ENCODE results near the gene MYOM1.

Gene MYOM1

DNA sequence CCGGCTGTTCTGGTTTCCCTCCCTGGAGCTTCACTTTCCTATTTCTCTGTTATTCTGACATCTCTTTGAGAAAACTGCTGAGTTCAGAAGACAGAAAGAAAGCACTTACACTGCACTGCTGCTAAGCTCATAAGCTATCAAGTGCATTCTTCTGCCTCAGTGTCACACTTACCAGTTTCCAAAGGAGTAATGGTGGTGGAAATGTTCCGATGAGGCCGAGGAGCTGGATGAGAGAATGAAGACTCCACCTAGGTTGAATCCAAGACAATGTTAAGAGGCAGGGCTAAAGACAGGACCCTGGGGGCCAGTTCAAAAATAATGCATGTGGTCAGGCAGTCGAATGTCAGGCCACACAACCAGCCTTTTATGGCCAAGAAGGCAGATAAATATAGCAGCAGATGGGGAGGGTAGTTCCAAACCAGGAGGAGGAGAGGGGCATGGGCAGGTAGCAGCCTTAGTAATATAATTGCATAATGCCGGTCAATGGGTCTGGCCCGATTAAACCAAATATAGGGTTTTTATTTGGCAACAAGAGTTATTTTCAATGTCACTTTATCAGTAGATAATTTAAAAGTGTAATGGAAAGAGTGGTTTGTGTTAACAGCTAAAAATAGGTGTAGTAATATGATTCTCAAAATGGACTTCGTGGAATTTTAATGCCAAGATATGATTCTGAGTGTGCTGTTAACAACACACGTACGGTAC is at the start of gene MYOM1:
TSS of gene MYOM1 (minus strand) at position 338 of the 705 bp plus-strand sequence. CDS start 4,745 bp downstream, outside the sequence.
- no peak for DNase-seq

DNA sequence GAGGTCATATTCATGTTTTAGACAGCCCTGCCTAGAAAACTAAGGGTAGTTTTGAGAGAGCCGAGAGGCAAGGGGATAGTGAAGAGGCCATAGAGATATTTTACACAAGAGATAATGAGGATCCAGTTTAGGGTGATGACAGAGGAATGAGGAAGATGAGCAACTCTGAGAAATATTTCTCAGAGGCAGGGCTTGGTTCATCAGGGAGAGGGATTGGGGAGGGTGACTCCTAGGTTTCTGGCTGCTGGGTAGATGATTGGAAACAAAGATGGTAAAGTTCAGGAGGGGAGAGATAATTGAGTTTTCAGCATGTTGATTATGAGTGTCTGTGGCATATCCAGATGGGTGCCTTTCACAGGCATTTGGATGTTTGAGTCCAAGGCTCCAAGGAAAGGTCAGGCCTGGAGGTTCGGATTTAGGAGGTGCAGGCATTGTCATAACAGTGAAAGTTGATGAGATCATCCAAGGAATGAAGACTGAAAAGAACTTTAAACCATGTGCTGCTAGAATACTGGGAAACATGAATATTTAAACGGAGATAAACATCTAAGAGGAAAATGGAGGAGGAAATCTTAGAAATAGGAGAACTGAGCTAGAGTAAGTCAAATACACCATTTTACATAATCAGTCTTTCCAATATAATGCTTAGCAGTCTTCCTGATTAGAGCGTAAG is 49.6 kb upstream of the MYOM1 start:
- DNase-seq, result no peak

DNA sequence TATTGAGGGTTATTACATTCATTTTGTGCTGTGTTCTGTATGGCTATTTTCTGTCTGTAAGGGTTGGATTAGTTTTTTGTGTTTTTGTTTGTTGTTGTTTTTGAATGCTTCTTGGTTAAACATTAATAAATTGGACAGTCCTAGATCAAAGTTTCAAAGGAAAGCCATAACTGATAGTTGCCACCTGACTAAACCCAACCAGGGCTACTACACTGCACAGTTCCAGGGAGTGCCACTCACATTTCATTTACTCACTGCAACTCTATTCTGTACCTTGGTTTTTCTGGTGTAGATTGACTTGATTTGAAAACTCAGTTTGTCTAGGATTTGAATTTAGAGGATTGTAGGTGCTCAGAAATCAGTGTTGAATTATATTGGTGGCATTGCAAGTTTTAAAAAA is 48.5 kb upstream of the MYOM1 start:
- DNase-seq, result no peak

DNA sequence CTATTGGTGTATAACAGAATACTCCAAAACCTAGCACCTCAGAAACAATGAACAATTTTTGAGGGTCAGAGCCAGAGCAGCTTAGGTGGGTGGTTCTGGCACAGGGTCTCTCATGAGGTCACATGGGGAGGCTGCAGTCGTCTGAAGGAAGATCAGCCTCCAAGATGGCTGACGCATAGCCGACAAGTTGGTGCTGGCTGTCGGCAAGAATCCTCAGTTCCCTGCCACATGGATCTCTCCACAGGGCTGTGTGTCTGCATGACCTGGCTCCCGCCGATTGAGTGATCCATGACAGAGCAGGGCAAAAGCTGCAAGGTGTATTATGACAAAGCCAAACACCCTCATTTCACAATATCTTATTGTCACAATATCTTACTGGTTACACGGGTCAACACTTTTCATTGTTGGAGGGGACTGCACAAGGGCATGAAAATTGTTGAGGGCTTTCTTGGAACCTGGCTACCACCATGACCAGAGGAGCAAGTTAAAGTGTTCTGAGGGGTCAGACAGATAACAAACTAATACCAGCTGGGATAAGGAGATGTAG is 46.4 kb upstream of the MYOM1 start:
- DNase-seq, result no peak

DNA sequence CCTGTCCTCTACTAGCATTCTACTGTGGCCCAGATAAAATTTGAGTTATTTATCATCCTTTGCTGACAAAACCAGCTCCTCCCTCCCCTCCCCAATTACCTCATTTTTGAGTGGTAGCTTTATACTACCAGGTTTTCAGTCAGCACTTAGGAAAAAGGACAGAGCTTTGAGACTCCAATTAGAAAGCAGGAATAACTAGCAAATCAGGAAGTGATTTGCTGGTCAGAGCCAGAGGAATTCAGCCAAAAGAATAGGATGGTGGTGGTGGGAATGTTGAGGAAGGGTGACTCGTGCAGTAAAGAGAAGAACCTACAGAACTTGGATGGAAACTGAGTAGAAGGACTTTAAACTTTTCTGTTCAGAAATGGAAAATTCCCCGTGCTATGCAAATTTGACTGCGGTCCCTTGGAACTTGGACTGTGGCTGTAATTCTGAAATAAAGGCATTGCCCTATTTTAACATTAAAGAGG is 45.8 kb upstream of the MYOM1 start:
- no peak for DNase-seq

DNA sequence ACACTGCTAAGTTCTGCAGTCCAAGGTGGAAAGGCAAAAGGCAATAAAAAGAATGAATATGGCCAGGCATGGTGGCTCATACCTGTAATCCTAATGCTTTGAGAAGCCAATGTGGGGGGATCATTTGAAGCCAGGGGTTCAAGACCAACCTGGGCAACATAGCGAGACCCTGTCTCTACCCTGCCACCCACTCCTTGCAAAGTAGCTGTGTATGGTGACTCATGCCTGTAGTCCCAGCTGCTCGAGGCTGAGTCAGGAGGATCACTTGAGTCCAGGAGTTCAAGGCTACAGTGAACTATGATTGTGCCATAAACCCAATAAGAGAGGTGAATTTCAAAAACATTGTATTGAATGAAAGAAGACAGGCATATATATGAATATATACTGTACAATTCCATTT is 44.6 kb upstream of the MYOM1 start:
- no peak for DNase-seq

DNA sequence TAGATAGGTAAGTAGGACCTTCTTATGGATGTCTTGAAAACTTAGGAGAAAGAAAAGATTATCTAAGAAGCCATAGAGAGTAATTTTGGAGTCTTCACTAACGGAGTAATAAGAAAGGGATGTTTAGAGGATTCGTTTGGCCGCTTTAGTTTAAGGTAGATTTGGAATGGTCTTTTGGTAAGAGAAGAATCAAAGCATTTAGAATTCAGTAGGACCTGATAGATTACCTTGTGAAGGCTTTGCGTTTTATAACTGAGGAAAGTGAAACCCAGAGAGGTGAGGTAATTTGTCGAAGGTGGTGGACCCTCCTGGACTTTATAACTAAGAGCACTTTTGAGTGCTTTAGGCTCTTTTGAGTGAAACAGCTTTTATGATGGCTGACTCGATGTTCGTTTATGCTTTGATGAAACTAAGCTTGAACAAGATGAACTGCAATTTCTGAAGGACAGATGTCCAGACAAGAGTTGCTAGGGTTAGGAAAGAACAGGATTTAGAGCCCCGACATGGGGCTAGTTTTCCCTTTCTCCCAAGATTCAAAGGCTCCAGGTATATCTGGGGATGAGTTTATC is 43.4 kb upstream of the MYOM1 start:
- no peak for DNase-seq

DNA sequence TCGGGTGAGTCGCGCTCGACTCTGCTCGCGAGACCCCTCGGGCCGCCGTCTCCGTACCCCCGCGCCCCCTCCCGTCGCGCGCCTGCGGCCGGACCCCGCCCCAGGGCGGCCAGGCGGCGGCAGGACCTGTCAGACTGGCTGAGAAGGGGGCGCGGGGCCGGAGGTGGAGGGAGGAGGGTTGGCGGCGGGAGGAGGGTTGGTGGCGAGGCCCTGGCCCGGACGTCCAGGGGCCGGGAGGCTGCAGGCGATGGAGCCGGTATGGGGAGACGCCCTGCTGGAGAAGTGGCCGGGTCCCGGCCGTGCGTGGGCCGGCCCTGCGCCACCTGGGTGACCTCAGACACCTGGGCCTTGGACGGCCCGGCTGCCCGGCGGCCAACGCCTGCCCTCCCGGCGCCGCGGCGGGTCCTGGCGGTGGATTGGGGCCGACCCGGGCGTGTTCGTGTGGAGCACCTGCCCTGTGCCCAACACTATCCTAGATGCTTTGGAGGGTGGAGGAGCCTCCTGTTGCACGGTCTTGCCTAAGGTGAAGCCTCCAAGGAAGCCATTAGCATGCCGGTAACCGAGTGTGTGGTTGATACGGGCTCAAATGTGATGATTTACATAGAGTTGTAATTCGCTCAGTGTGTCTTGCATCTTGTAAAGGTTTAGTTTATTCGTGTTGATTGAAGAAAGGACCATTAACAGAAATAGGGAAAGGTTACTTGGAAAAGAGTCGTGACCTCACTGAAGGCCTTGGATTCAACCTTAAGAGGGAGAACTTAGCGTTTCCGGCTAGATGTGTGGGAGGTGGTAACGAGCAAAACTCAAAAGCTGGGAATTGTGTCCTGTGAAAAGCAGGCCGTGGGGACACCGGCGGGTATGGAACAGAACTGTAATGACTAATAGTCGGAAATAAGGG is 42.7 kb upstream of the MYOM1 start:
- no peak for DNase-seq

DNA sequence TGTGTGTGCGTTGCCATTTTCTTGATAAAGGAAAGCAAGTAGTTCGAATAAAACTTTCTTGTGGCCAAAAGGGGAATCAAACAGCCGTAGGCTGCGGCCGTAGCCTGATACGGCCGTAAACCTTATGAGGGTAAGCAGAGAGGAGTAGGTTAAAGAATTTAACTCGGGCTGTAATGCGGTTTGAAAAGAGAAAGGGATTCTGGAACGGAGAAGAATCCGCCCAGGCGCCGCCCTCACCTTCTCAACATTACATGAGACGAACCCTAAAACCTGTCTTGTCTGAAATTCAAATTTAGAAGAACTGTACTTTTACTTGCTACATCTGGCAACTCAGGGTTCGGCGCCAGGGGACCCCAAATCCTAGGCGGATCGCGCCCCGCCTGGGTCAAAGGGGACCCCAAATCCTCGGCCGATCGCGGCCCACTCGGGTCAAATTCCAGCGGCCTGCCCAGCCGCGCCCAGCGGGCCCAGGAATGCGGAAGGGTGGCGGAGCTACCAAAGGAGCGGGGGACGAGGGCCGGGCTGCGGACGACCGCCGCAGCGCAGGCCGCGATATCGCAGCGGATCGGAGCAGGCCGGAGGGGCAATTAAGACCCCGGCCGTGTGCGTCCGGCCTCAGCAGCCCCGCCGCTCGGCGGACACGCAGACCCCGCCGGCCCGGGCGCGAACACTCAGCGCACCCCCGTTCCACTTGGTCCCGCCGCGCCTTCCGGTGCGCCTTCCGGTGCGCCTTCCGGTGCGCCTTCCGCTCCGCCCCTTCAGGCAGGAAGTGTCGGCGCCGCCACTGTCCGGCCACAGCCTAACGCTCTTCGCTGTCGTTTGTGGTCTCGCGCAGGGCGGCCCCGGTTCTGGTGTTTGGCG is 41.8 kb upstream of the MYOM1 start, which contains the start of gene MYL12B:
TSS of gene MYL12B (plus strand) at position 761 of the 861 bp plus-strand sequence. CDS start 10,766 bp downstream, outside the sequence.
- DNase-seq, result no peak

DNA sequence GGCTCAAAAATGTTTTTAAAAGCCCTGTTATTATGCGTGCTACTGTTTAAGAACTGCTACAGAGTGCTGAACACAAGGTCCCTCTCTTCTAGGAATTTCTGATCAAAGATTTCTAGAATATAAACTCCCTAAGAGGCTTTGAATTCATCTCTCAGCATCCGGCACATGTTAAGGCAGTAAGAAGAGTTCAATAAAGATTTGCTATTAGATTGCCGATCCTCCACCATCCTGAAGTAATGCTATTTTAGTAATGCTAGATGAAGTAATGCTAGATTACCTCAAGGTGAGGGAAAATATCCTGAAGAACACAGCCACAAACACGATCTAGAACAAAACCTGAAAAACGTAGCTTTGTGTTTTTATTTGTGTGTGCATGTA is 41.2 kb upstream of the MYOM1 start:
- DNase-seq, result no peak

DNA sequence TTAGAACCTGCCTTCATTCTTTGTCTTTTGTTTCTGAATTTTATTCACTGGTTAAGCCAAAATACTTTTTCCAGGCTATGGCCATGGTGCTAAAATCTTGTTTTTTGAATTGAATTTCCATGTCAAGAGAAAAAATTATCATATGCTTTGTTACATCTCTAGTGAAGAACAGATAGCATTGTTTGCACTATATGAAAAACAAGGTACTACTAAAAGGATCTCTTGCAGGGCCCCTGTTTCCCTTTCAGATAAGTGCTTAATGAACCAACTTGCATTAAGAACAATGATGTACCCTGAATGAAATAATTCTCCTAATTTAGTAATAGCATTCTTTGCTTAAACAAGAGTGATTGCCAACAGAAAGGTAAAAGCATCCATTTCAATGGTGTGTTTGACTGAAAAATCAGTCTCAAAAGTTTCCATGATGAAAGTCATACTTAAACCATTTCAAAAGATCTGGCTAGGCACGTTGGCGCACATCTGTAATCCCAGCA is 37.9 kb upstream of the MYOM1 start:
- DNase-seq, result no peak

DNA sequence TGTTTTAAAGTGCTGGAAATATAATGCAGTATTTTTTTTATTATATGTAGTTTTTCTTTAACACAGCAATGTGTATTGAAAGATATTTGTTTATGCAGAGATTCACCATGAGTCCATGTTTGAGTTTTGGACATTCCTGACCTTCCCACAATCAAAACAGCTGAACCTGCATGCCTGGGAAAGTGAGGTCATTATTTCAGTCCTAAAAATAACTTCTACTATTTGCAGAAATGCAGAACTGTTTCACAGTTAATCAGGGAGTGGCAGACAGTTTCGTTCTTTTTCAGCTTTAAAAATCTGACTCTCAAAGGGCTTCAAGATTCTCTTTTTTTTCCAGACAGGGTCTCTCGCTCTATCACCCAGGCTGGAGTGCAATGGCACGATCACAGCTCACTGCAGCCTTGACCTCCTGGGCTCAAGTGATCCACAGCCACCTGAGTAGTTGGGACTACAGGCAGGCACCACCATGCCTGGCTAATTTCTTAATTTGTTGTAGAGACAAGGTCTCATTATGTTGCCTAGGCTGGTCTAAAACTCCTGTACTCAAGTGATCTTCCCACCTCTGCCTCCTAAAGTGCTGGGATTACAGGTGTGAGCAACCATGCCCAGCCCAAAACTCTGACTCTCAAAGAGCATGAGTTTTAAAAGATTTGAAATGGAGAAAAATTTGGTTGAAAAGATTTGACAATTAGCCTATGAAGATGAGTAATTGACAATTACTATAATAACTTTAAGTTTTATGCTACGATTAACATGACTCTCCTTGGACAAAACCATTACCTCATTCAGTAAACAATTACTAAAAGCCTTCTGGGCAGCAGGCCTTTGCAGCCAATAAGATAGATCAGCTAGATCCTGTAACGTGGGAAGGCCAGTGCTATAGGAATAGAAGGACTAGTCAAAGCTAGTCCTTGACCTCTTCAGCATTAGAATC is 37.2 kb upstream of the MYOM1 start:
- no peak for DNase-seq

DNA sequence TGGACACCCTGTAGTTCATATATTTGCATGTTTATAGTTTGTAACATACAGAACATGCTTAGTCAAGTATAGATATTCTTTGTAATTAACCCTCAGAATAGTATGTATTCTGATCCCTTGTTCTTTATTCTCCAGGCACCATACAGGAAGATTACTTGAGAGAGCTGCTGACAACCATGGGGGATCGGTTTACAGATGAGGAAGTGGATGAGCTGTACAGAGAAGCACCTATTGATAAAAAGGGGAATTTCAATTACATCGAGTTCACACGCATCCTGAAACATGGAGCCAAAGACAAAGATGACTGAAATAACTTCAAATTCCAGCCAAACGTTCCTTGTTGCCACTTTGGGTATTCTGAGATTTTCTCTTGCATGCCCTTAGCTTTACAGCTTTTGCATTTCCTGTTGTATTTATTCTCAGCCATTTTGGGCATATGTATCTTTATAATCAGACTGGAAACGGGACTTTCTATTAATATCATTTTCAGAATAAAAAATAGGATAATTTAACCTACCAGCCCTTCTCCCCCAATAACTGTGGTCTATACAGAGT is 35.9 kb upstream of the MYOM1 start:
- no peak for DNase-seq

DNA sequence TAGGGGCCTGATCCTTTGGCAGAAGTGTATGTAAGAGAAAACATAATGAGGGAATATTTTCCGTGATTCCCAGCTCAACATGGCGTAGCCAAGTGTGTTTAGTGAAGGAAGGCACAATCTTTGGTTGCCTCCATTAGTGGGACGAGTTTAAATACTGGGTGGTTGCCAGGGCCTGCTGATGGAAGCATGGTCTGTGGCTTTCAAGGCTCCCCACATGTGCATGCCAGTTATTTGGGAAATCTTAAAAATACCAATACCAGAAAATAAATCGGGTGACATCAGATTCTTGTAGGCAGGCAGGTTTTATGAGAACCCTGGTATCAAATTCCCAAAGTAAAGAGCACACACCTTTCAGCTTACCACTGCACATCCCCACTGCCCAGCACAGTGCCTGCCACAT is 35.0 kb upstream of the MYOM1 start:
- no peak for DNase-seq

DNA sequence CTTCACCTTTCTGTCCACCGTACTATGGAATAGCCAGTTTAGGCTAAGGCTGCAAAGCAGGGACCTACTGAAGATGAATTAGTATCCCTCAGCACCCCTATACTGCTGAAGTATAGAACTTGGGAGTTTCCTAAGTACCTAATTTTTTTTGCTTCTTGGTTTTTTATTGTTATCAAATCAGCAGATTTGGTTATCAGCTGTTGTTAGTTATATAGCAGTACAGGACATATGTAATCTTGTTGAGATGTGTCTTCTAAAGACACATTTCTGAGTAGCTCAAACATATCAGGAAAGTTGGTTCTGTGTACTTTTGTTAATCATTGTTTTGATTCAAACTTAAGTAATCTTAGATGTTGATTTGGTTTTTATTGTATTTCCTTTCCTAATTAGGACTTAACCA is 33.1 kb upstream of the MYOM1 start:
- DNase-seq, result no peak

DNA sequence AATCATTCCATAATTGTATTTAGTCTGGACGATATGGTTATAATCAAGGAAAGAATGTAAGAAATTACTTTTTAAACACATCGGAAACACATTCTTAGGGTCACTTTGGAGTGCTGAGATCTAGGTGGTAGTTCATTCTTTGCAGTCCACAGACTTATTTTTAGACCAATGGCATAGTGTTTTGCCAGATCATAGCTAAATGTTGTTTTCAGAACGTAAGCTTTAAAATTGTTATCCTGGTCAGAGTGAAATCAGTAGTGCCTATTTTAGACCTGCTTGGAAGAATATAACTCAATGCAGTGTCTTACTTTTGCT is 32.2 kb upstream of the MYOM1 start:
- DNase-seq, result no peak

DNA sequence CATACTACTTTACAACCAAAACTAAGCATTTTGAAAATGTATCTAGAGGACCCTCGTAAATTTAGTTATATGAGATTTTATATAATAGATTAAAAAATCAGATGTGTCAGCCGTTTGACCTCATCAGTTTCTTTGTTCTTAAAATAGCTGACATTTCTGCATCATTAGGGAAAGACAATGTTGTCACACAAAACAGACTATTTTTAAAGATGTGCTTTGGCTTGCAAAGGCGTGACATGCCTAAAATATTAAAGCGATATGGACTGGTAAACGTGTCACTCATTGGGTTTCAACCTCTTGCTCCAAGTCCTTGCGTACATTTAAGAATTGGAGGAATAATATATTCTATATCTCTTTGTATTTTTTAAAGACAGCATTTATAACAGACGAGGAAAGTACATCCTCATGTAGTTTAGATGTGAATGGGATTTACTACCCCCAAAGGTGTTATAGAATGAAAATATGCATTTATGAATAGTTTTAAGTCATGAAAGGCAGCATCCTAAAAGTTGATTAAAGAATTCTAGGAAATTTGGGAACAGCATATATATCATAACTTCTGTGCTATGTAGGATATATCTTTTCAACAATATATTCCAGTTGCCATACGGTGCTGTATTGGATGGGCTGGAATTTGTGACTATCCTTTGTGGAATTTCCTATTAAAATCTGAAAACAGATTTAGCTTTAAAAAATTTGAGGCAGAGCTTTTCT is 31.6 kb upstream of the MYOM1 start:
- DNase-seq, result no peak

DNA sequence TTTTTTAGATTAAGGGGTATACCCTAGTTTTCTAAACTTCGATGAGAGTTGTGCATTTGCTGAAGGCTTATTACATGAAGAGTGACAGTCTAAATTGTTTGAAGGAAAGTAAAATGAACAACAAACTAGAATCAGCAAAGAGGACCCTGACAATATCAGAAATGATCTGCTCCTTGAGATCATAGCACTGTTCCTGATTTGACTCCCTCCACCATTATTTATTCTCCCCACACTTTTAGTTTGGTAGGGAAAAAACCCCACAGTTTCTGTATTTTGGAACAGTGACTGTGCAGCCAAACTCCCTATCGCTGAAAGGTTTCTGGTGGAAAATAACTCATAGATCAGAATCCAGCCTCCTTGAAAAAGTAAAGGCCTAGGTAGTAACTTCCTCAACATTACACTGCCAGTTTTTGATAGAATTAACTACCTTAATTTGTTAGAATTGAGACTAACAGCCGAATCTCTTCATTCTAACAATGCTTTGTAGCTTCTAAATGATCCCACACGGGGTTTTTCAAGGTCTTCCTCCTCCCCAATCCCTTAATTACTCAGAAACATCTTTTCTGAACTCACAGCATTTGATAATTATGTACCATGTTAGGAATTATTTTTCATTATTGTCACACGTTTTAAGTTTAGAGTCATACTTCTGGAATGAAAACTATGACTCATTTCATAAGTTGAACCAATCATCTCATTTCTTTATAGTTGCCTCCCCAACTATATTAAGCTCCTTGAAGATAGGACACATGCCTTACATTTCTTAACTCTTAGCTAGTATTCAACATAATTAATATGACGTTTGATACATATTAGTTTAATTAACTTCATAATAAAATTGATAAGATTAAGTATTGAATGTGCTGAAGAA is 30.7 kb upstream of the MYOM1 start:
- no peak for DNase-seq

Measured in SIG-M5 (cell line).